RWPE2 (cell line): Measurements from ENCODE around the gene SOCS7.

ENCODE experiments used
- ATAC-seq: fragments of 200-7000 bp; cut with Tn5 transposase; 3 replicates; pipeline ENCODE4 v1.9.1; 2021; ENCODE audit warnings: low read depth
- DNase-seq: peaks from one replicate; pipeline ENCODE4 v3.0.0-alpha.2; 2020; ENCODE audit warnings: low spot score
- H3K27ac ChIP-seq: fragments of 450-650 bp; 2 replicates; pipeline ENCODE4 v1.5.1; 2017; ENCODE audit warnings: mild to moderate bottlenecking; ENCODE audit not compliant: poor library complexity, severe bottlenecking
- H3K27me3 ChIP-seq: fragments of 250-450 bp; sonication (Bioruptor Pico); 2 replicates; pipeline ENCODE4 v1.5.1; 2021; ENCODE audit warnings: mild to moderate bottlenecking, moderate library complexity; ENCODE audit not compliant: insufficient read depth, poor library complexity, severe bottlenecking
- H3K36me3 ChIP-seq: fragments of 250-450 bp; sonication (Bioruptor Pico); 2 replicates; pipeline ENCODE4 v1.5.1; 2020; ENCODE audit warnings: low read depth, mild to moderate bottlenecking, moderate library complexity
- H3K4me1 ChIP-seq: fragments of 250-450 bp; sonication (Bioruptor Pico); 2 replicates; pipeline ENCODE4 v1.5.1; 2021; ENCODE audit warnings: mild to moderate bottlenecking, moderate library complexity; ENCODE audit not compliant: insufficient read depth, poor library complexity, severe bottlenecking
- H3K4me3 ChIP-seq: fragments of 250-450 bp; sonication (Bioruptor Pico); 2 replicates; pipeline ENCODE4 v1.5.1; 2021; ENCODE audit warnings: mild to moderate bottlenecking, moderate library complexity; ENCODE audit not compliant: severe bottlenecking
- H3K9me3 ChIP-seq: fragments of 250-450 bp; sonication (Bioruptor Pico); 2 replicates; pipeline ENCODE4 v1.5.1; 2021; ENCODE audit warnings: mild to moderate bottlenecking, moderate library complexity; ENCODE audit not compliant: severe bottlenecking
- TF ChIP-seq, protein P1 (sequence below): fragments of 450-650 bp; IDR thresholded peaks from one replicate; pipeline ENCODE4 v1.5.1; 2017; ENCODE audit warnings: mild to moderate bottlenecking, moderate library complexity; ENCODE audit not compliant: poor library complexity, severe bottlenecking

Gene SOCS7

DNA sequence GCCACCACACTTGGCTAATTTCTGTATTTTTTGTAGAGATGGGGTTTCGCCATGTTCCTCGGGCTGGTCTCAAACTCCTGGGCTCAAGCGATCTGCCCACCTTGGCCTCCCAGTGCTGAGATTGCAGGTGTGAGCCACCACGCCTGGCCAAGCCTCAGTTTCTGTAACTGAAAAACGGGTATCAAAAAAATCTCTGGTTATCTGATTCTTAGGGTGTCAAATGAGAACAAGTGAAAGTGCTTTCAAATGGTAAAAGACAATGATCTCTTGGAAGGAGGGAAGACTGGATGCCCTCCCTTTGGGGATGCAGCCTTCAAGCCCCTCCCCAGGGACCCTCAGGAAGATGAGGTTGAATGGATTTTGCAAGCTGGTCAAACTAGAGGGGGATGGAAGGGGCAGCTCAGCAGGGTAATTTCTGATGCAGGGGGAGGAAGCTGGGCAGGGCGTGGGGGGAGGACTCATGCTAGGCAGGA lies 98.9 kb downstream of the SOCS7 start:
- Histone ChIP-seq H3K27me3 (no peaks in the 10 kb centered on the region), H3K36me3 (peaks cover 15% of the 10 kb centered on the region), H3K27ac (peak overlapping the region; percentile 99), H3K4me1 (peaks cover 63% of the 10 kb centered on the region), H3K4me3 (no peak overlapping the region), H3K9me3 (no peaks in the 10 kb centered on the region)
- DNase-seq (no peak), ATAC-seq (no peak)
- TF ChIP-seq, protein P1, sequence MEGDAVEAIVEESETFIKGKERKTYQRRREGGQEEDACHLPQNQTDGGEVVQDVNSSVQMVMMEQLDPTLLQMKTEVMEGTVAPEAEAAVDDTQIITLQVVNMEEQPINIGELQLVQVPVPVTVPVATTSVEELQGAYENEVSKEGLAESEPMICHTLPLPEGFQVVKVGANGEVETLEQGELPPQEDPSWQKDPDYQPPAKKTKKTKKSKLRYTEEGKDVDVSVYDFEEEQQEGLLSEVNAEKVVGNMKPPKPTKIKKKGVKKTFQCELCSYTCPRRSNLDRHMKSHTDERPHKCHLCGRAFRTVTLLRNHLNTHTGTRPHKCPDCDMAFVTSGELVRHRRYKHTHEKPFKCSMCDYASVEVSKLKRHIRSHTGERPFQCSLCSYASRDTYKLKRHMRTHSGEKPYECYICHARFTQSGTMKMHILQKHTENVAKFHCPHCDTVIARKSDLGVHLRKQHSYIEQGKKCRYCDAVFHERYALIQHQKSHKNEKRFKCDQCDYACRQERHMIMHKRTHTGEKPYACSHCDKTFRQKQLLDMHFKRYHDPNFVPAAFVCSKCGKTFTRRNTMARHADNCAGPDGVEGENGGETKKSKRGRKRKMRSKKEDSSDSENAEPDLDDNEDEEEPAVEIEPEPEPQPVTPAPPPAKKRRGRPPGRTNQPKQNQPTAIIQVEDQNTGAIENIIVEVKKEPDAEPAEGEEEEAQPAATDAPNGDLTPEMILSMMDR, result no peak

DNA sequence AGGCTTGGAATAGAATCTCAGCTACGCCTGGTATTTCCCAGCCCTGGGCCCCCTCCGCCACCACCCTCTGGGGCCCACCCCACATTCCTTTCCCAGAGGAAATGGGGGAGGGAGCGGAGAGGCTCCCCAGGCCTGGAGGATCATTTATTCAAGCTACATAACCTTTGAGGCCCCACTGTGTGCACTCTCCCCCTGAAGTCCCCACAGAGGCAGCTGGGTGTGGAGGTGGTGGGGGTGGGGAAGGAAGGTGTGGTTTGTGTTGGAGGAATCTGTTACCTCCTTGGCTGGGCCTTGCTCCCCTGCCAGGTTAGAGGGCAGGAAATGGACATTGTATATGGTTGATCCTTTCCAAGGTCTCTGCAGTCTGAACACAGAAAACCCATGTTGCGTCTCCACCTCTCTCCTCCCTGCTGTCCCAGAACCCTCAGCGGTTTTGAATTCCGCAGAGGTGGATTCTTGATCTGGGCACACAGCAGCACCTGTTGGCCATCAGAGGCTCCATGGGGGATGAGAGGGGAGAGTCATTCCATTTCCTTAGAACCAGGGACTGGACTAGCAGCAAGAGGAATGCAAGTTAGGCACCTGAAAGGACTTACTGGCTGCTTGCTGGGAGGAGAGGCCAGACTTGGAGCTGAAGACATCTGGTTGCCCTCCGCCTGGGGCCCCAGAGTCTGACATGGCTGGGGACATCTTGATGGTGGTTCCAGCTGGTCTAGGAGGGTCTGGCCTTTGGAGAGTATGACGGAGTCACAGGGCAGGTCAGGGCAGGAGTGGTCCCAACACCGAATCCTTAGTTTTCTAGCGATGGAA lies 99.6 kb downstream of the SOCS7 start:
- peak; percentile 87 for DNase-seq
- Histone ChIP-seq H3K36me3 (peaks cover 19% of the 10 kb centered on the region), H3K27me3 (no peaks in the 10 kb centered on the region), H3K4me3 (peak overlapping the region; percentile 28), H3K9me3 (no peaks in the 10 kb centered on the region), H3K4me1 (peaks cover 69% of the 10 kb centered on the region), H3K27ac (peak overlapping the region; percentile 99)
- ATAC-seq, result peak; percentile 47
- TF ChIP-seq, protein P1, result no peak

DNA sequence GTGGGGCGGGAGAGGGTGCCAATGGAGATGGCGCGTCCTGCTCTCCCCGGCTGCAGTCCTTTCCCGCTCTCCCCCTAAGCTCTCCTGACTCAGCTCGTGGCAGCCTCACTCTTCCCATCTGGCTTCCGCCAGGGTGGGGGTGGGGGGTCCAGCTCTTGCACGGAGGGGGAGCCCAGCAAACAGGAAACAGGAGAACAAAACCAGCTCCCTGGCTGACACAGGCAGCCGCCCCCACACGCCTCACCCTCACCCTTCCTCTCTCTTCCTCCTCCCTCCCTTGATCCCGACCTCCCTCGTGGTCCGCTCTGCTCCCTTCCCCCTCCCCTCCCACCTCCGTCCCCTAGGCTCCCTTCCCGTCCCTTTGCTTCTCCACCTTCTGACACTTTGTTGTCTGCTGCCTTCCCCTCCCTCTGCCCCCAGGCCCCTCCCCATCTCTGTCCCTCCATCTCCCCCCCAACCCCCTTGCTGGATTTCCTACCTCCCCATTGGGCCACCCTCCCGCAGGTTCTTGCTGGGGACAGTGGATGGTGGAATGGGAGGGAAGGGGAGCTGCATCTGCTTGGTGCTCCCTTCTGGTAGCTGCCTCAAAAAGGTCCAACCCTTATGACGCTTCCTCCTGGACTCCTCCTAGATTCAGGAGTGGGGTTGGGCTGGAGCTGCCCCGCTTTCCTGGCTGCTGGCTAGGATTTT lies 100.3 kb downstream of the SOCS7 start:
- Histone ChIP-seq H3K9me3 (no peaks in the 10 kb centered on the region), H3K4me1 (peaks cover 70% of the 10 kb centered on the region), H3K36me3 (peaks cover 24% of the 10 kb centered on the region), H3K27ac (peak overlapping the region; percentile 99), H3K4me3 (peak overlapping the region; percentile 28), H3K27me3 (no peaks in the 10 kb centered on the region)
- peak; percentile 43 for ATAC-seq
- peak; percentile 93 for DNase-seq
- TF ChIP-seq, protein P1, result no peak

DNA sequence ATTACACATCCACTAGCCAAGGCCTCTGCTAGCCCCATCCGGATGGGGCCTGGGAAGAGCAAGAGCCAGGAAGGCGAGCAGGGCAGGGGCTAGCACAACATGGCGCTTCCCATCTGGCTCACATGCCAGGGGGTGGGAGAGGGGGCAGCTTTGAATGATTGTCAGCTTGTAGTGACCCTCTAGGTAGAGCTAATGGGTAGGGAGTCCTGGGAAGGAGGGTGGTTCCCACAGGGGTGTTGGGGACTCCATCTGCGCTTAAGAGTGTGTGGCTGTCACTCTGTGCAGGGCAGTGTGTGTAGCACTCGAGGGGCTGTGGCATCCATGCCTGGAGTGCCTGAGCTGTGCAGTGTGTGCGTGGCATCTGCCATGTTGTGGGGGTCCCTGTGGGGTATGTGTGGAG lies 101.1 kb downstream of the SOCS7 start:
- H3K4me1 ChIP-seq, result peaks cover 66% of the 10 kb centered on the region
- TF ChIP-seq, protein P1, result no peak
- H3K27me3 ChIP-seq, result no peaks in the 10 kb centered on the region
- DNase-seq (no peak), ATAC-seq (no peak)
- H3K36me3 ChIP-seq, result peaks cover 31% of the 10 kb centered on the region
- peak overlapping the region; percentile 99 for H3K27ac ChIP-seq
- H3K4me3 ChIP-seq, result peak overlapping the region; percentile 28
- no peaks in the 10 kb centered on the region for H3K9me3 ChIP-seq
